ENCODE data around the gene GJA4. TPM values are rescaled to one million over a fixed set of nuclear protein-coding genes. Genes with fewer than 3 reads are reported as not detected.

GJA4 gene
- total RNA-seq, 1 experiment from 2014 or later, result not detected

GRCh38 chr1:34781071-34781843 lies 11.5 kb upstream of the GJA4 start, which contains the start of gene GJB3:
Gene GJB3, plus strand, starts transcription at chr1:34781214. Its CDS starts 3,549 bp downstream, at chr1:34784763.
- Histone ChIP-seq H3K27ac (ENCODE audit: low read length) (peak within 1 kb of the TSS; percentile 94), H3K9me3 (ENCODE audit: low read length) (no peaks in the 10 kb centered on the region), H3K9me2 (replicated peaks; ENCODE audit: low read length) (no peaks in the 10 kb centered on the region), H3K9ac (ENCODE audit: low read length) (peak within 1 kb of the TSS; percentile 93), H3K4me3 (ENCODE audit: low read length) (peak within 1 kb of the TSS; percentile 96), H2AFZ (ENCODE audit: low read length) (peak within 1 kb of the TSS; percentile 74), H3K79me2 (ENCODE audit: low read length) (peaks cover 59% of the 10 kb centered on the region), H4K20me1 (ENCODE audit: low read length) (0 out of 2 replicates have a peak, but pooled peaks cover 4% of the 10 kb centered on the region), H3K4me1 (ENCODE audit: insufficient read depth, low read length) (peaks cover 72% of the 10 kb centered on the region), H3K4me2 (ENCODE audit: low read length) (peak within 1 kb of the TSS; percentile 98), H3K36me3 (ENCODE audit: low read depth, low read length) (peaks cover 24% of the 10 kb centered on the region), H3K27me3 (ENCODE audit: low read length) (no peaks in the 10 kb centered on the region), H3F3A (ENCODE audit: low read length, unreplicated experiment) (no peaks in the 10 kb centered on the region)
- BruUV-seq (replicated peaks), result no TSS peak
- TF ChIP-seq EZH2phosphoT487 (IDR thresholded peaks at IDR 0.05; ENCODE audit: borderline replicate concordance, low read length) (no peak), EZH2 (IDR thresholded peaks at IDR 0.05; ENCODE audit: low read length, unreplicated experiment) (no peak), CTCF (conservative IDR thresholded peaks at IDR 0.05; ENCODE audit: low read depth, low read length) (no peak)
- POLR2A ChIA-PET (ENCODE audit: unreplicated experiment), result interaction anchor here (0.6 to 1.0 kb wide), 3 partner anchors 19 to 1444 kb away, joined by 3 to 5 read pairs (median 3); no protein-coding TSS in a partner anchor
- DNase-seq (peak; percentile 73), ATAC-seq (peak; percentile 31)
- intact Hi-C loops (cut with micrococcal nuclease), result no loop called here
- CTCF ChIA-PET, result interaction anchor here (1.0 to 1.1 kb wide), 2 partner anchors 18 to 39 kb away, joined by 3 to 4 read pairs; no protein-coding TSS in a partner anchor

GRCh38 chr1:34781844-34782391 lies 10.9 kb upstream of the GJA4 start:
- no peak for TF ChIP-seq EZH2phosphoT487 (IDR thresholded peaks at IDR 0.05; ENCODE audit: borderline replicate concordance, low read length)
- peak; percentile 5; the same call in 1 of the 2 replicates for TF ChIP-seq CTCF (conservative IDR thresholded peaks at IDR 0.05; ENCODE audit: low read depth, low read length)
- Histone ChIP-seq H3F3A (ENCODE audit: low read length, unreplicated experiment) (no peaks in the 10 kb centered on the region), H3K36me3 (ENCODE audit: low read depth, low read length) (peaks cover 27% of the 10 kb centered on the region), H3K27ac (ENCODE audit: low read length) (peak overlapping the region; percentile 94), H3K9me2 (replicated peaks; ENCODE audit: low read length) (no peaks in the 10 kb centered on the region), H3K4me1 (ENCODE audit: insufficient read depth, low read length) (peaks cover 76% of the 10 kb centered on the region), H3K9ac (ENCODE audit: low read length) (peak overlapping the region; percentile 93), H2AFZ (ENCODE audit: low read length) (peak overlapping the region; percentile 74), H3K4me3 (ENCODE audit: low read length) (peak overlapping the region; percentile 96), H4K20me1 (ENCODE audit: low read length) (0 out of 2 replicates have a peak, but pooled peaks cover 6% of the 10 kb centered on the region), H3K27me3 (ENCODE audit: low read length) (no peaks in the 10 kb centered on the region), H3K79me2 (ENCODE audit: low read length) (peaks cover 59% of the 10 kb centered on the region), H3K4me2 (ENCODE audit: low read length) (peak overlapping the region; percentile 98), H3K9me3 (ENCODE audit: low read length) (no peaks in the 10 kb centered on the region)
- ChIA-PET POLR2A (ENCODE audit: unreplicated experiment) (interaction anchor here (0.6 to 1.0 kb wide), 3 partner anchors 19 to 1445 kb away, joined by 3 to 5 read pairs (median 3); no protein-coding TSS in a partner anchor), CTCF (interaction anchor here (0.8 to 1.1 kb wide), 2 partner anchors 39 to 71 kb away, joined by 4 to 7 read pairs; no protein-coding TSS in a partner anchor)
- intact Hi-C loops (cut with micrococcal nuclease), result no loop called here
- BruUV-seq (replicated peaks), result TSS peak; percentile 52
- ATAC-seq (peak; percentile 26), DNase-seq (peak; percentile 86)
